Measurements from ENCODE around the gene MRAP2.
"Not testable (repeated sequence)": the region's sequence is repeated elsewhere in the genome, so short reads cannot be mapped to it uniquely, and the experiment has no call there.

Gene MRAP2

DNA sequence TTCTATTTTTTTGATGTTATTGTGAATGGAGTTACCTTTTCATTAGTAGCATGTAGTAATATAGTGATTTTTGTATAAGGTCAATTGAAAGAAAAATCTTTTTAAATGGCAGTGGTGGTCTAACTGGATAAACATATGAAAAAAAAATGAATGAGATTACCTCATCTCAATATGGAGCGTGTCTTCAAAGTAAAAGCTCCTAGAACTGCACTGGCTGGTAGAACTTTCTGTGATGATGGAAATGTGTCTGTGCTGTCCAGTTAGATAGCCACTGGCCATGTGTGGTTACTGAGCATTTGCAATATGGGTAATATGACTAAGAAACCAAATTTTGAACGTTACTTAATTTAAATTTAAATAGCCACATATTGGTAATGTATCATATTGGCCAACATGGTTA lies 44.1 kb downstream of the MRAP2 start:
- no peak for DNase-seq (ENCODE audit: low read depth in 2 of 2)

DNA sequence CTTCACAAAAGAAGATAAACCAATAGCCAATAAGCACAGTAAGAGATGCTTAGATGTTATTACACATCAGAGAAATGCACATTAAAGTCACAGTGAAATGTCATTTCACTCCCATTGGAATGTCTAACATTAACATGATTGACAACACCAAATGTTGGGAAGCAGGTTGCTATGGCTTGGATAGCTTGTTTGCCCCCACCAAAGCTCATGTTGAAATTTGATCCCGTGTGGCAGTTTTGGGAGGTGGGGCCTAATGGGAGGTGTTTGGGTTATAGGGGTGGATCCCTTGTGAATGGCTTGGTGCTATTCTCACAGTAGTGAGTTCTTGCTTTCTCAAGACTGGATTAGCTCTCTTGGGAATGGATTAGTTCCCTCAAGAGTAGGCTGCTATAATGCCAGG lies 44.8 kb downstream of the MRAP2 start:
- DNase-seq (ENCODE audit: low read depth in 2 of 2): no peak

DNA sequence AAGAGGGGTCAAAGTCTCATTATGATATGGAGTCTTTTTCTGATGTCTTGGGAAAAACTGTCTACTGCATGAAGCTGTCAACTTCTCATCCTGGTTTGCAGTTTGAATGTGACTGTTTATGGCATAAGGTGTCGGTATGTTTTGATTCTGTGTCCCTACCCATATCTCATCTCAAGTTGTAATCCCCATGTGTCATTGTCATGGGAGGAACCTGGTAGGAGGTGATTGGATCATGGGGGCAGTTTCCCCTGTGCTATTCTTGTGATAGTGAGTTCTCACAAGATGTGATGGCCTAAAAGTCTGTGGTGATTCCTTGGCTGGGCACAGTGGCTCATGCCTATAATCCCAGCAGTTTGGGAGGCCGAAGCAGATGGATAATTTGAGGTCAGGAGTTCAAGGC lies 47.6 kb downstream of the MRAP2 start:
- DNase-seq (ENCODE audit: low read depth in 2 of 2): no peak

DNA sequence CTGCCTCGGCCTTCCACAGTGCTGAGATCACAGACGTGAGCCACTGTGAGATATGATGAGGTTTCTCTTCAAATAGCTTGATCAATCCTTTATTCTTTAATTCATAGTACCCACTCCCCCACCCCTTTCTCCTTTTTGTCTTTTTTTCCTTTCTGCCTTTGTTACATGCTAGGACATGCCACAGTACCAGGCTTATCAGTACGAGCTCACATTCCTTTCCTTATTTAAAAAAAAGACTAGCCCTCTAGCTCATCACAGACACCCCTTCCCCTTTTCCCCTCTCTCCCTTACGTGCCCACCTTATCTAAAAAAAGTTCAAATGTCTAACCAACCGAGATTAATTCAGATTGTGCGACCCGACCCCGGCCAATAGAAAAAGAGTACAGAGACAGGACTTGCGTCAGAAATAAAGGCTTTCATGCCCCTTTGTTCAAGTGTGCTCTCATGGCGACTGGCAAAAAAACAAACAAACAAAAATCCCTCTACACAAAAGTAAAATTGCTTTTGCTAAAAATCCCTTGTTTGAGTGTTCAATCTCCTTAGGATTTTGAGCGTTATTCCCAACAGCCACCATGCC lies 49.2 kb downstream of the MRAP2 start:
- DNase-seq (ENCODE audit: low read depth in 2 of 2): no peak

DNA sequence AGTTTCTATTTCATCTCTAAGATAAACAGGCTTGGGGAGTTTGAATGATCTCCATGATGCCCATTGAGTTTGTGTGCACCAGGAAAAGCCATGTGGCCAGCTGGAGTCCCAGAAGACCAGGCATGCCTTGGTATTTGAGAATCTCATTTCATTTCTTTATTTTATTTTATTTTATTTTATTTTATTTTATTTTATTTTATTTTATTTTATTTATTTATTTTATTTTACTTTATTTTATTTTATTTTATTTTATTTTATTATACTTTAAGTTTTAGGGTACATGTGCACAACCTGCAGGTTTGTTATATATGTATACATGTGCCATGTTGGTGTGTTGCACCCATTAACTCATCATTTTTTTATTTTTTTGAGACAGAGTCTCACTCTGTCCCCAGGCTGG lies 51.1 kb downstream of the MRAP2 start:
- not testable (repeated sequence) for DNase-seq (ENCODE audit: low read depth in 2 of 2)

DNA sequence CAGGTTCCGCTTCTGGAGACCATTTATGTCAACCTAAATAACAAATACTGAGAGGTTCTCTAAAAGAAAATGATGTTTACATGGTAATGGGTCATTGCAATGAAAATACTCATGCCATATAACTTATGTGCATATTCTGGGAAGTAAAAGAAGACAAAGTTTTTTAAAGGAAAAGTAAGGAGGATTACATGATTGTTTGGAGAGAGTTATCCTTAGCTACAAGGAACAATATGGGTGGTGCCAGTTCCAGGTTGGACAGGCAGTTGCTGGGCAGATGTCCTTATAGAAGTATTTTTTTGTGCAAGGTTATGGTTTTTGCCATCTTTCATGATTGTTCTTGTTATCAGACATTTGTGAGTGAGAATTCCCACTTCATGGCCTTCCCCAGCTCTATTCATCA lies 52.5 kb downstream of the MRAP2 start:
- no peak for DNase-seq (ENCODE audit: low read depth in 2 of 2)

DNA sequence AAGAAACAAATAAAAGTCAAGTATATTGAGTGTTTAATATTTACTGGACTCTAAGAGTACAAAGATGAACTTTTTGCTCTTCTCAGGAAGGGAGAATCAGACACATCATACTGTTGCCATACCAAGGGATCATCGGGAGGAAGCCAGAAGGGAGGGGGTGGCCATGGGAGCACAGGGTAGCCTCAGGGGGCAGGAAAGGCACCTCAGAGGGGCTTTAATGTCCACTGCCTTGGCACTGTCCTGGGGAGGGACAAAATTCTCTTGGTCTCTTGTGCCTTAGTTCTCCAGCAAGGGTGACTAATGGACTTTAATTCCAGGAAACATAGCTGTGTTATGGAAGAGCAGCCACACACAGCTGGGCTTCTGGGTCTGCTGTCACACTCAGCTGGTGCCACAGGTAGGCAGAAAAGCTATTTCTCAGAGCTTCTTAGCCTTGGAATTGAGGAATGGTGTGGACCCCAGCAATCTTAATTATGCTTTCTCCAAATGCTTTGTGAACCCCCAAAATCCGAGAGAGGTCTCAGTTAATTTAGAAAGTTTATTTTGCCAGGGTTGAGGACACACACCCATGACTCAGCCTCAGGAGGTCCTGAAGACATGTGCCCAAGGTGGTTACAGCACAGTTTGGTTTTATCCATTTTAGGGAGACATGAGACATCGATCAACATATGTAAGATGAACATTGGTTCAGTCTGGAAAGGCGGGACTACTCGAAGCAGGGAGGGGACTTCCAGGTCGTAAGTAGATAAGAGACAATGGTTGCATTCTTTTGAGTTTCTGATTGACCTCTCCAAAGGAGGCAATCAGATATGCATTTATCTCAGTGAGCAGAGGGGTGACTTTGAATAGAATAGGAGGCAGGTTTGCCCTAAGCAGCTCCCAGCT lies 53.2 kb downstream of the MRAP2 start:
- DNase-seq (ENCODE audit: low read depth in 2 of 2): no peak

DNA sequence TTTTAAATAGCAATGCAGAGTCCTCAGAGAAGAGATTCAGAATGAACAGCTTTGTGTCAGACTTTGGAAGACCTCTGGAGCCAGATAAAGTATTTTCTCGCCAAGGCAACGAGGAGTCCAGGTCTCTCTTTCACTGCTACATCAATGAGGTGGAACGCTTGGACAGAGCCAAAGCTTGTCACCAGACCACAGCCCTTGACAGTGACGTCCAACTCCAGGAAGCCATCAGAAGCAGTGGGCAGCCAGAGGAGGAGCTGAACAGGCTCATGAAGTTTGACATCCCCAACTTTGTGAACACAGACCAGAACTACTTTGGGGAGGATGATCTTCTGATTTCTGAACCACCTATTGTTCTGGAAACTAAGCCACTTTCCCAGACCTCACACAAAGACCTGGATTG lies 55.5 kb downstream of the MRAP2 start:
- no peak for DNase-seq (ENCODE audit: low read depth in 2 of 2)

DNA sequence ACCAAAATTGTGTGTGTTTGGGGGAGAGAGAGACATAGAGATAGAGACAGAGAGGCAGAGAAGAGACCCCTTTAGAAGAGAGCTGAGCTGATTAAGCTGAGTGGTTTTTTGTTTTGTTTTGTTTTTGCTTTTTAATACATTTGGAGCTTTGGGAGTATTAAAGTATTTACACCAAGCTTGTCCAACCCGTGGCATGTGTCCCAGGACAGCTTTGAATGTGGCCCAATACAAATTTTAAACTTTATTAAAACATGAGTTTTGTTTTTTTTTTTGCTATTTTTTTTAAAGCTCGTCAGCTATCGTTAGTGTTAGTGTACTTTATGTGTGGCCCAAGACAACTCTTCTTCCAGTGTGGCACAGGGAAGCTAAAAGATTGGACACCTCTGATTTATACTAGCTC lies 56.0 kb downstream of the MRAP2 start:
- no peak for DNase-seq (ENCODE audit: low read depth in 2 of 2)

DNA sequence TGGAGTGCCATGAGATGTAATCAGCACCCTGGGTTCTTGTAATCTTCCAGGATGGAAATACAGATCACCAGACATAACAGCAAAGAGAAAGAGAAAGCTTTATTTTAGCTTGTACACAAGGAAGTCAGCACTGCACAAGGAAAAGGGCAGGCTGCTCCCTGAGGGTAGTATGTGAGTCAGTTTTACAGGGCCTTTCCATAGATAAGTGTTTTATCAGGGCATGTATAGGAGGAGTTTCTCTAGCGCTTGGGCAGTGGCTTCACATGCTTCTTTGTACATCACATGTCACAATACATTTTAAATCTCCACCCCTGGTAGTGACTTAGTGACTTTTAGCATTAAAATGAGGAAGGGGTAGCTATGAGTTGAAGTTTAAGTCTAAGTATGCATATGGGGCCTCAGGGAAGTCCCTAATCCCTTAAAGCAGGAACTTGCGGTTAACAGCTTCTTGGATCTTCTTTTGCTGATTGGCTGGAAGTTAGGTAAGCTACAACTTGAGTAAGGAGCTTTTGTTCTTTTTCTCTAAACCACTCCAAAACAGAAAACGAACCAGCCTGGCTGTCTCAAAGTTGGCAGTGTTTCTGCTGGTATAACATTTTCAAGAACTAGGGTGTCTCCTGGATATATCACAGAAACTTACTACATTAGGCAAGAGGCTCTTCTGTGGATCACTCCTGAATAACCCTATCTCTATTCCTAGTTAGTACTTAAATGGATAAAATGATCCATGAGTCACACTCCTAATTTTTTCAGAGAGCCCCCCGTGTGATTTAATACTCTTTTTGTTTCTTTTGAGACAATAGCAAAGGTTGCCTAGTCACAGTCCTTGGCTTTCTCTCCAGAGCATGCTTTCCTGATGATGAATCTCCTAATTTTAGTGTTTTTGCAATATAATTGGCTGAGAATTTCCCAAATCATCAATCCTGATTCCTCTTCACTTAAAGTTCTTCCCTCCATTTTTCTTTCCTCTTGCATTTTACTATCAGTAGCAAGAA lies 60.2 kb downstream of the MRAP2 start:
- DNase-seq (ENCODE audit: low read depth in 2 of 2): no peak

DNA sequence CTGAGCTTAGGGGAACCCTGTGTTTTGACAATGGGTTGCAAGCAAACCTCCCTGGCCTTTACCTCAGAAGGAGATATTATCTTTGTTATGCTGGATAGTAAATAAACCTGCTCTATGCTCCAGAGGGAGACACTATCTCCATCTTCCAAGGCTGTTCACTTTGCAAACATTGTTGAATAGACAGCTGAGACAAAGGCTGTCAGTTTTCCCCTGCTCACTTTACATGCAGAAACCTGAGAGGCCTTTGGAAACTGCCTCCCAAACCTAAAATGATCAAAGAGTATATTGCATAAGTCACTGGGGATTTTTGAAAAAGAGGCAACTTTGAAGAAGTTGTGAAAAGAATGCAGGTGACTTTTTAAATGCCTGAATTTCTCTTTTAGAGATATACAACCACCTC lies 61.6 kb downstream of the MRAP2 start:
- no peak for DNase-seq (ENCODE audit: low read depth in 2 of 2)

DNA sequence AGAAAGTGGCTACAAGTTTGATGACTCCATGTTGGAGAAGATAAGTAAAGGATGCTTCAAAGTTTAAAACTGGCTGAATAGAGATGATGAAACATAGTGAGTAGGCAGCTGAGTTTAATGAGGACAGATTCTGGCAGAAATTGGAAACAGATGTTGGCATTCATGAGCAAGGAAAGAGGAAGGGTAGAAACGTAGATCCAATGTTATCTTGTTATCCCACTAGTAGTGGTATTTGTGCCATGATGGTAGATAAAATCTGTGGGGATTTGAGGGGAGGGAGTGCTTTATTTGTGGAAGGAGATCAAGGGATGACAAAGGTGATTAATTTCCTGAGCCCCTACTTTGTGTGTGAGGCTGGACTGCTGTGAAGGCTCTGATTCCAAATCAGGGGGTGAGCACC lies 69.5 kb downstream of the MRAP2 start:
- DNase-seq (ENCODE audit: low read depth in 2 of 2): no peak

DNA sequence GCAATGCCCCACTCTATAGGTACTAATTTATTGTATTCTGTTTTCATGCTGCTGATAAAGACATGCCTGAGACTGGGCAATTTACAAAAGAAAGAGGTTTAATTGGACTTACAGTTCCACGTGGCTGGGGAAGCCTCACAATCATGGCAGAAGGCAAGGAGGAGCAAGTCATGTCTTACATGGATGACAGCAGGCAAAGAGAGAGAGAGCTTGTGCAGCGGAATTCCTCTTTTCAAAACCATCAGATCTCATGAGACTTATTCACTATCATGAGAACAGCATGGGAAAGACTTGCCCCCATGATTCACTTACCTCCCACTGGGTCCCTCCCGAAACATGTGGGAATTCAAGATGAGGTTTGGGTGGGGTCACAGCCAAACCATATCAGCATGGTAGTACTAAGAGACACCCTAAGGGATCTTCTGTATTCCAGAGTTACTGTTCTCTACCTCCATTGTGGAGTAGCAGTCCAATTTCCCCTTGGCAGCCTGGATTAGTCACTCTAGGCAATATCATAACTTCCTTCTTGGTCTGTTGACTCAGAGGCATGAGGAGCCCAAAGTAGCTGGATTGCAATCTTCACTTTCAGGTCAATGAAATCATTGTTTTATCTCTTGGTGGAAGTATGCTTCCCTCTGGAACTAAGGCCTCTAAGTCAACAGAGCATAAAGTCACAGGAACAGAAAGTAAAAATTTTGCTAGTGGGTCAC lies 71.8 kb downstream of the MRAP2 start:
- DNase-seq (ENCODE audit: low read depth in 2 of 2): not testable (repeated sequence)

DNA sequence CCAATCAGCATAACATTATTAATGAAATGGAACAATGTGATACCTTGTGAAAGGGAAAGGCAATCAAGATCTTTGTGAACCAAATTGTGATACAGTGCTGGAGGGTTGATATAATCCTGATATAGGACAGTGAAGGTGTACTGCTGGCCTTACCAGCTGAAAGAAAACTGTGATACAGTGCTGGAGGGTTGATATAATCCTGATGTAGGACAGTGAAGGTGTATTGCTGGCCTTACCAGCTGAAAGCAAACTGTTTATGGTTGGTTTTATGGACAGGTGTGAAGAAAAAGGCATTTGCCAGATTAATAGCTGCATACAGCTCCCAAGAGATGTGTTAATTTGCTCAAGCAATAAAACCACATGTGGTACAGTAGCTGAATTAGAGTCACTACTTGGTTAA lies 73.9 kb downstream of the MRAP2 start:
- no peak for DNase-seq (ENCODE audit: low read depth in 2 of 2)

DNA sequence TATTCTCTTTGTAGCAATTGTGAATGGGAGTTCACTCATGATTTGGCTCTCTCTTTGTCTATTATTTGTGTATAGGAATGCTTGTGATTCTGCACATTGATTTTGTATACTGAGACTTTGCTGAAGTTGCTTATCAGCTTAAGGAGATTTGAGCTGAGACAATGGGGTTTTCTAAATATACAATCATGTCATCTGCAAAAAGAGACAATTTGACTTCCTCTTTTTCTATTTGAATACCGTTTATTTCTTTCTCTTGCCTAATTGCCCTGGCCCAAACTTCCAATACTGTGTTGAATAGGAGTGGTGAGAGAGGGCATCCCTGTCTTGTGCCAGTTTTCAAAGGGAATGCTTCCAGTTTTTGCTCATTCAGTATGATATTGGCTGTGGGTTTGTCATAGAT lies 77.8 kb downstream of the MRAP2 start:
- not testable (repeated sequence) for DNase-seq (ENCODE audit: low read depth in 2 of 2)

DNA sequence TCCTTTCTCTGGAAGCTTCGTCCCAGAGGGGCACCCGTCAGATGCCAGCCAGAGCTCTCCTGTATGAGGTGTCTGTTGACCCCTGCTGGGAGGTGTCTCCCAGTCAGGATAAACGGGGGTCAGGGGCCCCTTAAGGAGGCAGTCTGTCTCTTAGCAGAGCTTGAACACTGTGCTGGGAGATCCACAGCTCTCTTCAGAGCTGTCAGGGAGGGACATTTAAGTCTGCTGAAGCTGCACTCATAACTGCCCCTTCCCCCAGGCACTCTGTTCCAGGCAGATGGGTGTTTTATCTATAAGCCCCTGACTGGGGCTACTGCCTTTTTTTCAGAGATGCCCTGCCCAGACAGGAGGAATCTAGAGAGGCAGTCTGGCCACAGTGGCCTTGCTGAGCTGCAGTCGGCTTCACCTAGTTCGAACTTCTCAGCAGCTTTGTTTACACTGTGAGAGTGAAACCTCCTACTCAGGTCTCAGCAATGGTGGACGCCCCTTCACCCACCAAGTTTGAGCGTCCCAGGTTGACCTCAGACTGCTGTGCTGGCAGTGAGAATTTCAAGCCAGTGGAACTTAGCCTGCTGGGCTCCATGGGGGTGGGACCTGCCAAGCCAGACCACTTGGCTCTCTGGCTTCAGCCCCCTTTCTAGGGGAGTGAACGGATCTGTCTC lies 81.5 kb downstream of the MRAP2 start:
- not testable (repeated sequence) for DNase-seq (ENCODE audit: low read depth in 2 of 2)

DNA sequence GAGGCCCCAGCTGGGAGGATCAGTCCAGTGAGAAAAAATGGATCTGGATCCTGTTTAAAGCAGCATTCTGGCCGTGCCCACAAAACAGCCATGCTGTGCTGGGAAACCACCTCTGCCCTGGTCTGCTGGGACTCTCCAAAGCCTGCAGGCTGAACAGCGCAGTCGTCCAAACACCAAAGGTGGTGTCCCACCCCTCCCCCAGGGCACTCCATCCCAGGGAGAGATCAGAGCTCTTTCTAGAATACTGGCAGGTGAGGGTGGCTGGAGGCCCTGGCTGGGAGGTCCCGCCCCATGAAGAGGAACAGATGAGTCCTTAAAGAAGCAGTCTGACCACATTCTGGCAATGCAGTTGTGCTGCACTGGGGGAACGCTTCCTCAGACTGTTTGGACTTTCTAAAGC lies 84.6 kb downstream of the MRAP2 start:
- DNase-seq (ENCODE audit: low read depth in 2 of 2): no peak

DNA sequence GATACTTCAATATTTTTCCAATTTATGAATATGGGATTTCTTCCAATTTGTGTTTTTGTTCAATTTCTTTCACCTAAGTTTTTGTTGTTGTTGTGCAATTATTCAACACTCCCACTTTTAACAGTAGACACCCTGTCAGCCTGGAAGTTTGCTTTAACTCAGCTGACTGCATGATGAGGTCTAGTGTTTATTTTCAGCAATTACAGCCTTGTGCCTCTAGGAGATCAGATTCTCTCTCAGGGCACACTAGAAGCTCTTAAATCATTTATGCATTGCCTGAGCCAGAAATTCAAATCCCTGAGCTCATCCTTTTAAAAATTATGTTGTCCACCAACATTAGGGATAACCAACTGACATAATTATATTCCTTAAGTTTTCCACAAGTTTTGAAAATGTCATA lies 85.7 kb downstream of the MRAP2 start:
- DNase-seq (ENCODE audit: low read depth in 2 of 2): no peak

DNA sequence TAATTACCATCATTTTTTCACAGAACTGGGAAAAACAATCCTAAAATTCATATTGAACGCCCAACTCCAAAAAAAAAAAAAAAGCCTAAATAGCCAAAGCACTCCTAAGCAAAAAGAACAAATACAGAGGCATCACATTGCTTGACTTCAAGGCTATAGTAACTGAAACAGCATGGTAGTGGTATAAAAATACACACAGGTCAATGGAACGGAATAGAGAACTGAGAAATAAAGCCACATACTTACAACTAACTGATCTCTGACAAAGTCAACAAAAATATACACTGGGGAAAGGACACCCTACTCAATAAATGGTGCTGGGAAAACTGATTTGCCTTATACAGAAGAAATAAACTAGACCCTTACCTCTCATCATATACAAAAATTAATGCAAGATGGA lies 89.6 kb downstream of the MRAP2 start:
- DNase-seq (ENCODE audit: low read depth in 2 of 2): no peak

DNA sequence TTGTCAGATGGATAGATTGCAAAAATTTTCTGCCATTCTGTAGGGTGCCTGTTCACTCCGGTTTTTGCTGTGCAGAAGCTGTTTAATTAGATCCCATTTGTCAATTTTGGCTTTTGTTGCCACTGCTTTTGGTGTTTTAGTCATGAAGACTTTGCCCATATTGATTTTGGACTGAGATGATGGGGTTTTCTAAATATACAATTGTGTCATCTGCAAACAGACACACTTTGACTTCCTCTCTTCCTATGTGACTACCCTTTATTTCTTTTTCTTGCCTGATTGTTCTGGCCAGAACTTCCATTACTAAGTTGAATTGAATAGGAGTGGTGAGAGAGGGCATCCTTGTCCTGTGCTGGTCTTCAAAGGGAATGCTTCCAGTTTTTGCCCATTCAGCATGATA lies 96.0 kb downstream of the MRAP2 start:
- not testable (repeated sequence) for DNase-seq (ENCODE audit: low read depth in 2 of 2)

DNA sequence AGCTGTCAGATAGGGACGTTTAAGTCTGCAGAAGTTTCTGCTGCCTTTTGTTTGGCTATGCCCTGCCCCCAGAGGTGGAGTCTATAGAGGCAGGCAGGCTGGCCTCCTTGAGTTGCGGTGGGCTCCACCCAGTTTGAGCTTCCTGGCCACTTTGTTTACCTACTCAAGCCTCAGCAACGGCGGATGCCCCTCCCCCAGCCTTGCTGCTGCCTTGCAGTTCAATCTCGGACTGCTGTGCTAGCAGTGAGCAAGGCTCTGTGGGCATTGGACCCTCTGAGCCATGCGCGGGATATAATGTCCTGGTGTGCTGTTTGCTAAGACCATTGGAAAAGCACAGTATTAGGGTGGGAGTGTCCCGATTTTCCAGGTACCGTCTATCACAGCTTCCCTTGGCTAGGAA lies 99.8 kb downstream of the MRAP2 start:
- not testable (repeated sequence) for DNase-seq (ENCODE audit: low read depth in 2 of 2)

Data from stimulated activated CD8-positive, alpha-beta memory T cell treated with anti-CD3 and anti-CD28 coated beads, Interleukin-2, amount 100 ng/mL, for 48 hours (primary cell).